GM13976 (cell line): ENCODE data around the gene CYRIA.

Experiments used
- DNase-seq: peaks from one replicate; pipeline ENCODE4 v3.0.0; 2012; ENCODE audit warnings: low spot score
- CTCF ChIP-seq: IDR thresholded peaks from 2 replicates; pipeline ENCODE4 v1.5.1; 2012; ENCODE audit warnings: borderline replicate concordance, mild to moderate bottlenecking; ENCODE audit not compliant: insufficient read depth; ENCODE audit errors: extremely low read depth, missing control alignments, control extremely low read depth
- in situ Hi-C: fragments of 300-500 bp; cut with MboI; formaldehyde crosslinking; loops from one replicate; pipeline ENCODE4 v1.12.0; 2022; ENCODE audit warnings: low sequenced_read_pairs, mixed read lengths, inconsistent platforms; ENCODE audit not compliant: unreplicated experiment

CYRIA gene

GRCh38 chr2:16675781-16676180 lies 10.1 kb upstream of the CYRIA start:
- in situ Hi-C loops = no loop called here
- TF ChIP-seq CTCF = no peak
- no peak for DNase-seq

- in situ Hi-C loops = no loop called here
- no peak for TF ChIP-seq CTCF
Observed at GRCh38 chr2:16674154-16674553, 8.5 kb upstream of the CYRIA start.

GRCh38 chr2:16671760-16672159 lies 6.1 kb upstream of the CYRIA start:
- TF ChIP-seq CTCF = no peak
- in situ Hi-C loops = no loop called here
- DNase-seq = no peak

More at GRCh38 chr2:16674154-16674553, 8.5 kb upstream of the CYRIA start:
- no peak for DNase-seq

- in situ Hi-C loops = no loop called here
- TF ChIP-seq CTCF = no peak
- no peak for DNase-seq
Observed at GRCh38 chr2:16669388-16669787, 3.8 kb upstream of the CYRIA start.

- in situ Hi-C loops = no loop called here
- no peak for DNase-seq
- TF ChIP-seq CTCF = no peak
Observed at GRCh38 chr2:16666449-16666801, 791 bp upstream of the CYRIA start.

GRCh38 chr2:16664809-16665747 lies 556 bp downstream of the CYRIA start:
- no peak for DNase-seq
- in situ Hi-C loops = no loop called here
- TF ChIP-seq CTCF = no peak
